HTERT RPE-1 (cell line): Measurements from ENCODE around the gene ZBTB6.

ENCODE experiments used
- in situ Hi-C: fragments of 300-500 bp; cut with MboI; formaldehyde crosslinking; loops from 4 replicates; pipeline ENCODE4 v1.14.3; 2020; ENCODE audit warnings: low sequenced_read_pairs

ZBTB6 gene

GRCh38 chr9:122912964-122913673 lies at the start of gene ZBTB6:
TSS of gene ZBTB6 (minus strand) at chr9:122913323. CDS start at chr9:122912072, 1,251 bp downstream.
- in situ Hi-C loops = no loop called here

- in situ Hi-C loops = no loop called here
Observed at GRCh38 chr9:122961139-122961538, 48.0 kb upstream of the ZBTB6 start.

GRCh38 chr9:122955961-122956360 lies 42.8 kb upstream of the ZBTB6 start:
- in situ Hi-C loops = no loop called here

- in situ Hi-C loops = no loop called here
Observed at GRCh38 chr9:122954253-122954691, 41.1 kb upstream of the ZBTB6 start.

GRCh38 chr9:122951056-122951455 lies 37.9 kb upstream of the ZBTB6 start:
- in situ Hi-C loops = no loop called here

- in situ Hi-C loops = no loop called here
Observed at GRCh38 chr9:122950263-122950662, 37.1 kb upstream of the ZBTB6 start.

GRCh38 chr9:122949696-122950095 lies 36.6 kb upstream of the ZBTB6 start:
- in situ Hi-C loops = no loop called here

GRCh38 chr9:122948313-122948712 lies 35.2 kb upstream of the ZBTB6 start:
- in situ Hi-C loops = no loop called here

- in situ Hi-C loops = no loop called here
Observed at GRCh38 chr9:122946461-122947005, 33.4 kb upstream of the ZBTB6 start.

- in situ Hi-C loops = no loop called here
Observed at GRCh38 chr9:122944960-122945888, 32.1 kb upstream of the ZBTB6 start.

GRCh38 chr9:122941582-122942234 lies 28.6 kb upstream of the ZBTB6 start:
- in situ Hi-C loops = no loop called here

GRCh38 chr9:122940749-122941581 lies 27.8 kb upstream of the ZBTB6 start, which contains the start of gene RABGAP1:
TSS of gene RABGAP1 (plus strand) at chr9:122941020. CDS start at chr9:122957060, 16,040 bp downstream.
- in situ Hi-C loops = no loop called here

GRCh38 chr9:122940454-122940748 lies 27.3 kb upstream of the ZBTB6 start:
- in situ Hi-C loops = no loop called here

- in situ Hi-C loops = no loop called here
Observed at GRCh38 chr9:122939601-122940000, 26.5 kb upstream of the ZBTB6 start.

GRCh38 chr9:122936883-122937282 lies 23.8 kb upstream of the ZBTB6 start:
- in situ Hi-C loops = no loop called here

- in situ Hi-C loops = no loop called here
Observed at GRCh38 chr9:122936464-122936863, 23.3 kb upstream of the ZBTB6 start.

GRCh38 chr9:122931226-122932121 lies 18.4 kb upstream of the ZBTB6 start, which contains the start of gene ZBTB26:
TSS of gene ZBTB26 (minus strand) at chr9:122931512. CDS start at chr9:122919934, 11,578 bp downstream.
- in situ Hi-C loops = no loop called here

GRCh38 chr9:122930541-122931225 lies 17.6 kb upstream of the ZBTB6 start:
- in situ Hi-C loops = no loop called here
